Measurements from ENCODE around the gene FAM53A. TPM values are rescaled to one million over a fixed set of nuclear protein-coding genes. Genes with fewer than 3 reads are reported as not detected.

The FAM53A gene
- total and polyA plus RNA-seq, 2 of the 13 experiments (the other 11 are each of a cell fraction or from before 2014, with no cell fraction given), result 0.48 to 1.1 TPM

- Histone ChIP-seq H3K9ac (ENCODE audit: insufficient read depth, low read depth, low read length) (no peak overlapping the region), H3K4me3 (replicated peaks in 1 of 3; ENCODE audit: insufficient read depth in 1 of 3, low read depth in 2 of 3, low read length in 3 of 3) (no peak overlapping the region), H3K27me3 (ENCODE audit: control insufficient read depth in 1 of 2, insufficient read depth in 2 of 2, low read length in 2 of 2) (peaks cover 0 to 11% of the 10 kb centered on the region in 2 experiments; a peak in 3 of 5 replicates), H3K4me2 (ENCODE audit: low read depth, low read length) (no peak overlapping the region), H3K36me3 (replicated peaks in 1 of 2; ENCODE audit: control insufficient read depth in 1 of 2, insufficient read depth in 2 of 2, low read length in 2 of 2) (no peaks in the 10 kb centered on the region), H3K4me1 (ENCODE audit: insufficient read depth, low read length) (peaks cover 17% of the 10 kb centered on the region), H3K27ac (ENCODE audit: extremely low read length, insufficient read depth, low read length) (no peak overlapping the region), H3K79me2 (ENCODE audit: insufficient read depth, low read length) (no peaks in the 10 kb centered on the region), H4K20me1 (ENCODE audit: insufficient read depth, low read length) (no peaks in the 10 kb centered on the region), H2AFZ (ENCODE audit: low read length) (no peak overlapping the region), H3K9me3 (ENCODE audit: low read length) (no peaks in the 10 kb centered on the region)
- intact Hi-C loops (cut with micrococcal nuclease; ENCODE audit: unreplicated experiment), result no loop called here
- WGBS (ENCODE audit: low lambda C conversion rate), result 48% methylated on average over 16 of the region's 28 CpGs
- BruUV-seq (replicated peaks), result no TSS peak
- FAIRE-seq (no peak), ATAC-seq (no peak), DNase-seq (ENCODE audit: low spot score) (no peak)
- ChIA-PET POLR2A (no interaction called here), CTCF (ENCODE audit: low intra/inter-chr PET ratio, low total read pairs) (no interaction called here)
- in situ Hi-C loops (cut with HindIII; ENCODE audit: extremely low pct_ligation_motif_present, low pct_unique_long_range_greater_than_20kb), result no loop called here
- TF ChIP-seq ETV5 (CRISPR knock-in tag; IDR thresholded peaks at IDR 0.05; ENCODE audit: borderline replicate concordance), result no peak
- TF ChIP-seq ZZZ3 (CRISPR knock-in tag; IDR thresholded peaks at IDR 0.05; ENCODE audit: borderline replicate concordance), result no peak
- TF ChIP-seq ZNF251 (CRISPR knock-in tag; IDR thresholded peaks at IDR 0.05), result no peak
- TF ChIP-seq HDAC2 (CRISPR knock-in tag; IDR thresholded peaks at IDR 0.05), result no peak
- no peak for TF ChIP-seq HNF4A (CRISPR knock-in tag; IDR thresholded peaks at IDR 0.05)
- no peak for TF ChIP-seq ZNF891 (CRISPR knock-in tag; IDR thresholded peaks at IDR 0.05)
- no peak for TF ChIP-seq USF2 (IDR thresholded peaks at IDR 0.05; ENCODE audit: low read depth, low read length)
- no peak for TF ChIP-seq USF2 (CRISPR knock-in tag; IDR thresholded peaks at IDR 0.05; ENCODE audit: borderline replicate concordance)
- no peak for TF ChIP-seq ZNF691 (CRISPR knock-in tag; IDR thresholded peaks at IDR 0.05; ENCODE audit: borderline replicate concordance, low read depth)
- no peak for TF ChIP-seq ZNF83 (CRISPR knock-in tag; IDR thresholded peaks at IDR 0.05; ENCODE audit: borderline replicate concordance)
- no peak for TF ChIP-seq ZNF407 (CRISPR knock-in tag; IDR thresholded peaks at IDR 0.05; ENCODE audit: not compliant biosample characterization)
These were observed 41.7 kb downstream of the FAM53A start for GRCh38 chr4:1642196-1642951.

Data from HepG2 (cell line).